Measurements from ENCODE around the gene CELSR1. TPM values are rescaled to one million over a fixed set of nuclear protein-coding genes. Genes with fewer than 3 reads are reported as not detected.

The CELSR1 gene
- total RNA-seq, result 2.9 and 5.7 TPM in 2 replicates

GRCh38 chr22:46537225-46537945, at the start of gene CELSR1:
CELSR1 (minus strand) TSS chr22:46537620; CDS start chr22:46537170, 450 bp downstream.

GRCh38 chr22:46335201-46336118, 202.0 kb downstream of the CELSR1 start, which contains the start of gene TRMU:
TRMU (plus strand) TSS chr22:46335714; CDS start chr22:46335765, 51 bp downstream.

Other genes starting within 250 kb of the CELSR1 start
- 19.7 and 21.9 TPM in 2 replicates for gene GTSE1, start 240.8 kb downstream of the CELSR1 start, total RNA-seq
- gene TRMU, start 201.9 kb downstream of the CELSR1 start, total RNA-seq, result 34.9 and 36.1 TPM in 2 replicates
- gene GRAMD4, start 82.8 kb upstream of the CELSR1 start, total RNA-seq, result 8.9 and 9.0 TPM in 2 replicates
- gene CERK, start 200.6 kb upstream of the CELSR1 start, total RNA-seq, result 49.2 and 59.3 TPM in 2 replicates
- gene TBC1D22A, start 225.0 kb upstream of the CELSR1 start, total RNA-seq, result 16.9 and 20.2 TPM in 2 replicates